Osteocyte (in vitro differentiated cells): Measurements from ENCODE around the gene PHF21A. TPM values are rescaled to one million over a fixed set of nuclear protein-coding genes. Genes with fewer than 3 reads are reported as not detected.
A peak's percentile ranks its signal among the peaks of the same experiment; 100 is the strongest.

Source experiments
- DNase-seq: peaks from one replicate; pipeline ENCODE4 v3.0.0; 2021; ENCODE audit warnings: mixed read lengths; ENCODE audit not compliant: unreplicated experiment; ENCODE audit errors: extremely low spot score
- H3K27ac Mint-ChIP-seq: one replicate; pipeline ENCODE4 v1.8.0; 2021; ENCODE audit warnings: mild to moderate bottlenecking, mixed read lengths; ENCODE audit not compliant: unreplicated experiment
- H3K27me3 Mint-ChIP-seq: one replicate; pipeline ENCODE4 v1.8.0; 2021; ENCODE audit warnings: mixed read lengths; ENCODE audit not compliant: unreplicated experiment
- H3K36me3 Mint-ChIP-seq: one replicate; pipeline ENCODE4 v1.8.0; 2021; ENCODE audit warnings: mixed read lengths; ENCODE audit not compliant: unreplicated experiment
- H3K4me1 Mint-ChIP-seq: one replicate; pipeline ENCODE4 v1.8.0; 2021; ENCODE audit warnings: mixed read lengths; ENCODE audit not compliant: unreplicated experiment
- H3K4me3 Mint-ChIP-seq: one replicate; pipeline ENCODE4 v1.8.0; 2021; ENCODE audit warnings: mild to moderate bottlenecking, moderate library complexity, mixed read lengths; ENCODE audit not compliant: unreplicated experiment
- H3K9me3 Mint-ChIP-seq: one replicate; pipeline ENCODE4 v1.8.0; 2021; ENCODE audit warnings: mixed read lengths; ENCODE audit not compliant: unreplicated experiment
- CTCF ChIP-seq: fragments of 200-600 bp; sonication (generic); IDR thresholded peaks from 2 replicates; pipeline ENCODE4 v1.5.0; 2021; ENCODE audit warnings: antibody characterized with exemption, mild to moderate bottlenecking, moderate library complexity
- total RNA-seq: library from RNA; stranded (reverse); gene quantifications from 2 replicates; pipeline ENCODE4 v1.2.1, GENCODE V29; 2021

Gene PHF21A
- total RNA-seq, 1 donor from 2014 or later = 40.8 TPM

DNA sequence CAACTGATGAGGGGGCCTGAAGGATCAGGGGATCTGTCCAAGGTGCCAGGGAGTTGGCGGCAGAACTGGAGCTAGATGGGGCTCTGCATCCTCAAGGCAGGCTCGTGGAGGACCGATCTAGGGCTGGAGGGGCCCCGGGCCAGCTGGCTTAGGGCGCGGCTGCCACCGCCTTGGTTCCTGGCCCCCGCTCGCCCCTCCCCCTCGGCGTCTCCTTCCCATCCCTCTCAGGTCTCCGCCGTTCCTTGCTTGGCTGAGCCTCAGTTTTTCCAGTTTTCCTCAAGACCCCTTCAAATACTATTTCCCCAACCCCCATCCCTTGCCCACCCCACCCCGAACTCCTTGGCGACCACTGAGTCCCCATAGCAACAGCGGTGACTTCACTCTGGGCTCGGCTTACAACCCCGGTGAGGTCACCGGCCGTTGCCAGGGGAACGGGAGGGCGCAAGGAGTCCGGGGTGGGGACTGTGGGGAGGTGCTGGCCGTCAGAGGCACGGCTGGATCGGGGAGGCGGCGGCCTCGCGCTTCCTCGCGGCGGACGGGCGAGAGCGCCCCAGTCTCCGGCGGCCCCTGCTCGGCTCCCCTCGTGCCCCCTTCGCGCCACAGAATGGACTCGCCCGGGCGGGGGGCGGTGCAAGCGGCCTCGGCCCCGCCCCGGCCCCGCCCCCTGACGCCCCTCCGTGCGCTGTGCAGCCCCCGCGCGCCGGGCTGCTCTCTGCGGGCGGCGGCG lies 221.6 kb downstream of the PHF21A start:
- Mint-ChIP-seq H3K4me3 (peak overlapping the region; percentile 70), H3K27ac (peak overlapping the region; percentile 66), H3K36me3 (no peaks in the 10 kb centered on the region), H3K4me1 (peaks cover 12% of the 10 kb centered on the region), H3K27me3 (peaks cover 8% of the 10 kb centered on the region), H3K9me3 (no peaks in the 10 kb centered on the region)
- peak; percentile 92 for DNase-seq
- no peak for TF ChIP-seq CTCF

DNA sequence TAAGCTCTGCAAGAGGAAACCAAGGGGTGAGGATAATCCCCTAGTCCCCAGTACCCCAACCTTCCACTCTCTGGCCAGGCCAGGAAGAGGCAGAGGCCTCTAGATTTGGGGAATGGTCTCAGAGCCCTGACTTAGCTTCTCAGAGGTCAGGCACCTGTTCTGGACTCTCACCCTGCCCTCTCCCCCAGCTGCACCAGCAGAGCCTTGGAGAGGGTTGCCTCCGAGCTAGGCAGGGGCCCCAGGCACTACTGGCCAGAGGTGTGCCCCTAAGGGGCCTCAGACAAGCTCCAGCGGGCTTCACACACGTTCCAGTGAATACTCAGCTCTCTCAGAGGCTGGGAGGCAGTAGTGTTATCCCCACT lies 222.2 kb downstream of the PHF21A start:
- H3K27ac Mint-ChIP-seq = peak overlapping the region; percentile 66

DNA sequence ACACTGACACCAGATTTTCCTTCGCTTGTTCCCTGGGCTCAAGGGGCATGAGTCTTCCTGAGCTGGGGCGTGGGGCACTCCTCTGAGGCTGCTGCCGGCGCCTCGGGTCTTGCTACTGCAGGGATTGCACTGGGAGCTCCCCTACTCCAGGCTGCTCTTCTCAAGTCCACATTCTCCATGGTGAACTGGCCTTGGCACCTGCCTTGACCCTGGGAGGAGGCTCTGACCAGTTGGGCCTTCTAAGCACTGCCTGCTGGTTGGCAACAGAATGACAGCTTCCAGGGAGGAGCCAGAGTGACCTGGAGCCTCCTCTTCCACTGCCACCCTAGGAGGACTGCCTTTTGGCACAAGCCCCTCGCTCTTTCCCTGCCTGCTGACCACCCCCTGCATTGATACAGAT lies 223.7 kb downstream of the PHF21A start:
- H3K4me1 Mint-ChIP-seq = peaks cover 12% of the 10 kb centered on the region
- no peak for TF ChIP-seq CTCF
- no peak for DNase-seq
- H3K36me3 Mint-ChIP-seq = no peaks in the 10 kb centered on the region
- H3K27ac Mint-ChIP-seq = no peak overlapping the region
- H3K9me3 Mint-ChIP-seq = no peaks in the 10 kb centered on the region
- peaks cover 8% of the 10 kb centered on the region for H3K27me3 Mint-ChIP-seq
- no peak overlapping the region for H3K4me3 Mint-ChIP-seq

More for the DNA sequence above, 222.2 kb downstream of the PHF21A start:
- no peaks in the 10 kb centered on the region for H3K9me3 Mint-ChIP-seq
- no peak for TF ChIP-seq CTCF
- H3K36me3 Mint-ChIP-seq = no peaks in the 10 kb centered on the region
- H3K4me1 Mint-ChIP-seq = peaks cover 12% of the 10 kb centered on the region
- peaks cover 8% of the 10 kb centered on the region for H3K27me3 Mint-ChIP-seq
- peak overlapping the region; percentile 70 for H3K4me3 Mint-ChIP-seq
- DNase-seq = no peak

GRCh38 chr11:45896422-45896984 lies 224.8 kb downstream of the PHF21A start:
- H3K36me3 Mint-ChIP-seq = no peaks in the 10 kb centered on the region
- peaks cover 11% of the 10 kb centered on the region for H3K27me3 Mint-ChIP-seq
- DNase-seq = no peak
- no peak overlapping the region for H3K27ac Mint-ChIP-seq
- TF ChIP-seq CTCF = no peak
- H3K4me1 Mint-ChIP-seq = peaks cover 12% of the 10 kb centered on the region
- H3K9me3 Mint-ChIP-seq = no peaks in the 10 kb centered on the region
- no peak overlapping the region for H3K4me3 Mint-ChIP-seq

- no peak for DNase-seq
- no peaks in the 10 kb centered on the region for H3K36me3 Mint-ChIP-seq
- no peak overlapping the region for H3K4me3 Mint-ChIP-seq
- H3K27ac Mint-ChIP-seq = no peak overlapping the region
- no peak for TF ChIP-seq CTCF
- peaks cover 8% of the 10 kb centered on the region for H3K4me1 Mint-ChIP-seq
- H3K9me3 Mint-ChIP-seq = no peaks in the 10 kb centered on the region
- H3K27me3 Mint-ChIP-seq = peaks cover 13% of the 10 kb centered on the region
Observed at GRCh38 chr11:45895553-45896259, 225.5 kb downstream of the PHF21A start.
